Activated T-cell treated with anti-CD3 and anti-CD28 coated beads, Interleukin-2, amount 50 U/mL, for 48 hours (primary cell): ENCODE results near the gene AURKA.
A peak's percentile ranks its signal among the peaks of the same experiment; 100 is the strongest.
"Not testable (repeated sequence)": the region's sequence is repeated elsewhere in the genome, so short reads cannot be mapped to it uniquely, and the experiment has no call there.

Source experiments
- DNase-seq, 2 experiments: peaks; one replicate each; pipeline ENCODE4 v3.0.0-alpha.2; 2020

Gene AURKA

DNA sequence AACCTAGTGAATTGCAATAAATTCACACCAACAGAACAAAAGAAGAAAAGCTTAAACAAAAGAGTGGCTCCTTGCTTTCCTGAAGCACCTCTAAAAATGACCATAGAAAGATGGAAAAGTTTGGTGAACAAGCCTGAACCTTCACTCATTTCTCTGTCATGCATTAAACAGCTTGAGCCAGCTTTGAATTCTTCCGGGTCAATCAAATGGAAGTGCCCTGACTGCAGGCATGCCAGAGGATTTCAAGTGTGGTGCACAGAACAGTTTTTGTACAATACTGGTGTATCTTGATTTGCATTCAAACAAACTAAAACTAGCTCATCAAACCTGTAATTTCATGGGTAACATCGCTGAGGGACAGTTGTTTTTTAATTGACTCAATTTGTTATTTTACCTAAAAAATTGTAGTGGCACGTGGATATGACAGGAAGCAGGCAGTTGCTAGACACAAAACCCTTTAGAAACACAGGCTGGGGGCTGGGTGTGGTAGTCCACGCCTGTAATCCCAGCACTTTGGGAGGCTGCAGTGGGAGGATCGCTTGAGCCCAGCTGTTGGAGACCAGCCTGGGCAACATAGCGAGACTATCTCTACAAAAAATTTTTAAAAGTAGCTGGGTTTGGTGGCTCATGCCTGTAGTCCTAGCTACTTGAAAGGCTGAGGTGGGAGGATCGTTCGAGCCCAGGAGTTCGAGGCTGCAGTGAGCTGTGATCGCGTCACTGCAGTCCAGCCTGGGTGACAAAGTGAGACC, 29.1 kb upstream of the AURKA start:
- no peak for DNase-seq

DNA sequence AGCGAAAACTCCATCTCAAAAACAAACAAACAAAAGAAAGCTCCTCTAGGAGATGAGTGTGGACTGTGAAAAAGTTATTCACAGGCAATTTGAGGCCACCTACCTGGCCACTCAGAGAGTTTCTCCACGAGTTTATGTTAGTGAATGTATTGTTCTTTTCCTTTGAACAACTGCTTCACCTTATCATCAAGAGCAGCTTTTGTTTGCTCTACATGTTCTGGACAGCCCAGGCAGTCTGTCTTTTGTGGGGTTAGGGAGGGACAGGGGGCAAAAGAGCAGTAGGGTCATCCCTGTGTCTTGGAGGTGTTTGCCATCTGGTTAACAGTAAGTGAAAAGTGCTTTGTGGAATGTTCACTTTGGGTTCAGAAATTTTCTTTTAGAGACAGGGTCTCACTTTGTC, 28.0 kb upstream of the AURKA start:
- no peak for DNase-seq

DNA sequence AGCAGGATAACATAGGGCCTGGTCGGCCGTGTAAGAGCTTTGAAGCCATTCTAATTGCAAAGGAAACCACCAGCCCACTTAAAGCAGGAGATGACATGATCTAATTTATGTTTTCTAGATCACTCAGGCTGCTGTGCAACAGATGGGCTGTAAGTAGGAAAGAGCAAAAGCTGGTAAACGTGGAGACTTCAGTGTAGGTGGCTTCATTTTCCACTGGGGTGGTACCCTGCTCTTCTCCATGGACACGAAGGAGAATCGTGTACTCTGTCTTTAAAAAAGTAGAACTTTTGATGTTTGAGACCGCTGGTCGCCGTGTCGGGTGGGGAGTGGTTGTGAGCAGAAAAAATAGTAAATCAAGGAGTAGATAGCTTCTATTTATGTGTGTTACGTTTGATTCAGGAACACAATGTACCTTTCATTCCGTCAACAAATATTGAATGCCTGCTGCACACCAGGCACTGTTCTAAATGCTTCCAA, 26.4 kb upstream of the AURKA start:
- DNase-seq: peak; percentile 44 to 49

DNA sequence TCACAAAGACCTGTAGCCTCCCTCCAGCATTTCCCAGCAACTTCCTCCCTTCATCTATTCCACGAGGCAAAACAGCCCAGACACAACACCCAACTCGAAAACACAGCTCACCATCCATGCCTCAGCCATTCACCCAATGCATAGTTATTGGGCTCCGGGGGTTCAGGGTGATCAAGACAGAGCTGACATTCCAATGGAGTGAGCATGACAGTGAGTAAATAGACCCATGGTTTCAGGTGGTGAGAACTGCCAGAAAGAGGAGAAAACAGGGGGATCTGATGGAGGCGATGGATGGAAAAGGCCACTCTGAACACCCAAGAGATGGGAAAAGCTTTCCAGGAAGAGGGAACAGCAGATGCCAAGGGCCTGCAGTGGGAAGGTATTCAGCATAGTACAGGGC, 25.9 kb upstream of the AURKA start:
- no peak for DNase-seq

DNA sequence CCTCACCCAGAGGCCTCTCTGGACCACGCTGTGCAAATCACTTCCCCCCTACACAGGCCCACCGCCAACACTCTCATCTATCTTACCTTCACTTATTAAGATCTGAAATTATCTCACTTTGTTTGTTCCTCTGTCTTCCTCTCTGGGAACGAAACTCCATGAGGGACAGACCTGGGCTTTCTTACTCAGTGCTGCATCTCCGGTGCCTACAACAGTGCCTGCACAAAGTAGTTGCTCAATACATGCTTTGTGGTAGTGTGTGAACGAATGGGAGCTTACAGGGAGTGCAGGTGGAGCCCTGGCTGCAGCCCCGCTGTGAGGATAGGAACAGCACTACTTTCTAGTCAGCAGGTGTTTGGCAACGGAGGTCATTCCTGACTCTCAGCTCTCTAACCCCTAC, 25.4 kb upstream of the AURKA start:
- DNase-seq: no peak

DNA sequence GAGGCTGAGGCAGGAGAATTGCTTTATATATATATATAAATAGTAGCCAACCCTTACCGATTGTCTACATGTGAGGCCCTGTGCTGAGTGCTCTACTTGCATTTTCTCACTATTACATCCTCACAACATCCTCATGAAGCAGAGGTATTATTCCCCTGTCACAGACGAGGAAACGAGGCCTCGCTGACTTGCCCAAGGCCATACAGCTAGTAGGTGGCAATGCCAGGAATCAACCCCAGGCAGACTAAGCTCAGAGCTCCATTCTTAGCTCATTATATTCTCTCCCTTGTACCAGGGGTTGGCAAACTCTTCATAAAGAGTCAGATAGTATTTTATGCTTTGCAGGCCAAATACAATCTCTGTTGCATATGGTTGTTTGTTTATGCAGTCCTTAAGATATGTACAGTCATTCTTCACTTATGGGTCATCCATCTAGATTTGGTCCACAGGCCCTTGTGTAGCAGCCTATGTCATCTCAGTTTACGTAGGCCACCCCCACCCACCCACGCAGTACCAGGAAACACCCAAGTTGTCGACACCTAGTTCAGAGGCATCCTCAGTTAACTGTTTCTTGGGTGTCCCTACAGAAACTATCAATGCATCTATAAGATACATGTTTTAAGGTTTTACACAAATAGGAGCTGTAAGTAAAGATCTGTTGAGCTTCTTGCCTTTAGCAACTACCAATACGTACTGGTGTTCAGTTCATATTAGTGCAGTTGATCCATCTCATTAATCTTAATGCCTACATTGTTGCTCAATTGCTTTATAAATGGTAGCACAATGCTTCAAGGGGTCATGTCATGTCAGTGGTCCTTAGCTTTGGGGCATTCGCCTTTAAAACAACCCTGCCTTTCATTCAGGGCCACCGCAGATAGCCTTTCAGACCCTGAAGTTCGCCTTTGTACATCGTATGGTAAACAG, 23.1 kb upstream of the AURKA start:
- peak; percentile 72 to 75 for DNase-seq

DNA sequence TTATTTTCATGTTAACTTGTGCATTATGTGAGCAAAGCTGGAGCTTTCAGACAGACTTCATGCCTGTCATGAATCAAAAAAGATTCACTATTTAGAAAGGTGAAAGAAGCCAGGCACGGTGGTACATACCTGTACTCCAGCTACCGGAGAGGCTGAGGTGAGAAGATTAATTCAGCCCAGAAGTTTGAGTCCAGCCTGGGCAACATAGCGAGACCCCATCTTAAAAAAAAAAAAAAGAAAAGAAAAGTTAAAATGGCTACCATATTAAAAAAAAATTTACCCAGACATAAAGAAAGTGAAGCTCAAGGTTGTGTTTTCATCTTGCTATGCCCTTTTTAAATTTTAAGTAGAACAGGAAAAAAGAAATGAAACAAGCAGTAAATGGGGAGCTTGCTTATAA, 20.9 kb upstream of the AURKA start:
- DNase-seq: no peak

DNA sequence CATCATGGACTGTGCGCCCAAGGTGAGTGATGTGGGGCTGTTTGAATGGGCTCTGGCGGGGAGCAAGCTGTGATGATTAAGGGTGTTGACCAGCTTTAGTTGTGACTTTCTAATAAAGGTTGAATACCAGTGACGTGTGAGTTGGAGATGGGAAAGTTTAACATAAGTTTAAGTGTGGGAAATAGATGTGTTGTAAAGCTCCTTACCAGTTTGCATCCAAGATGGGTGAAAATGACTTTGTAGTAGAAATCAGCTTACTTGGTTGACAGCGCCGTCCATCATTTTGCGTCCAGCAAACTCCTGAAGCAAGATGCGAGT, 20.4 kb upstream of the AURKA start:
- no peak for DNase-seq

DNA sequence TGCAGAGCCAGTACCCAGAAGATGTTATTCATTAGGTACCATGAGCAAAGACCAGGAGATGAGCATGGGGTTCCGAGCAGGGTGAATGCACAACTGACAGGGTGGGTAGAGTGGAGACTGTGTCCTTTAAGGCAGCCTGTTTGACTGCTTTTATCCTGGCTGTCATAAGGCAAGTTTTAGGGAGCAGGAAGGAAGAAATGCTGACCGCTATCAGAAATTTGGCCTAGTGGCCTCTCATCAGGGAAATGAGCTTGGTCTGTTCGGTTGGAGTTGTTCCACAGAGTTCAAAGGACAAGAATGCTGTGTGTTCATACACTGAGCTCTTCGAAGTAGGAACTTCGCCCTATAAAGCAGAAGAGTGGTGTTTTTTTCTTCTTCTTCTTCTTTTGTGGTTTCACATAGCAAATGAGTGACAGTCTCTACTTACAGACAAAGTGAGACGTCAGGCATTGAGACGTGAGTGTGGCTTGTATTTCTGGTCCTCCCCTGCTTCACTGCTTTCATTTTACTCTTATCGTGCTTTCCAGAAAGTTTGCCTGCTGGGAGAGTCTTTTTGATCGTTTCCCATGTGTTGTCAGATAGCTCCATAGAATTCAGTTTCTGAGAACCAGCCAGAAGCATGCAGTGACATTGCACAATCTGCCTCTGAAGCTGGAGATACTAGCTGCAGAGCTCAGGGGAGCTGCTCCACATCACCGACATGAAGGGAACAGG, 19.9 kb upstream of the AURKA start, which contains the start of gene CASS4:
TSS of gene CASS4 (plus strand) at position 502 of the 714 bp plus-strand sequence. CDS start at position 701, 199 bp downstream.
- peak; percentile 47 to 56 for DNase-seq

DNA sequence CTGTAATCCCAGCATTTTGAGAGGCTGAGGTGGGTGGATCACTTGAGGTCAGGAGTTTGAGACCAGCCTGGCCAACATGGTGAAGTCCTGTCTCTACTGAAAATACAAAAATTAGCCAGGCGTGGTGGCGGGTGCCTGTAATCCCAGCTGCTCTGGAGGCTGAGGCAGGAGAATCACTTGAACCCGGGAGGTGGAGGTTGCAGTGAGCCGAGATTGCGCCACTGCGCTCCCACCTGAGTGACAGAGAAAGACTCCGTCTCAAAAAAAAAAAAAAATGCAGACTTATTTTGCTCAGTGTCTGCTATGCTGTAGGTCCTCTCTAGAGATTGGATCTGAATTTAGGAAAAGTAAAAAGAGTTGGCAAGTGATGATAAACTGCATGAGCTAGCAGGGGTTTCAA, 19.3 kb upstream of the AURKA start:
- DNase-seq: not testable (repeated sequence)

DNA sequence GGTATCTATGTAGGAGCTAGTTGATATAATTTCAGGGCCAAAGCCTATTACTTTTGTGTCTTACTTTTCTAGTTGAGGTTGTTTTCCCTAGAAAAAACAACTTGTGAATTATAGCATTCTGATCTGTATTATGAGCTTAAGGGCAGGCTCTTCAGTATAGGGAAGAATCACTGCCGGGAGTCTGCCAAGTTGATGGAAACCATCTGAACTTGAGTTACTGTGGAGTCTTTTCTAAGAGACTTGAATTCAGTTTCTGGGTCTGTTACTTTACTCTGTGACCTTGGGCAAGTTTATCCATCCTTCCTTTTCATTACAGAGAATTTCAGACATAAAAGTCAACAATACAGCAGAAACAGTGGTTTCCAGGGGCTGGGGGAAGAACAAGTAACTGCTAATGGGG, 17.9 kb upstream of the AURKA start:
- no peak for DNase-seq

DNA sequence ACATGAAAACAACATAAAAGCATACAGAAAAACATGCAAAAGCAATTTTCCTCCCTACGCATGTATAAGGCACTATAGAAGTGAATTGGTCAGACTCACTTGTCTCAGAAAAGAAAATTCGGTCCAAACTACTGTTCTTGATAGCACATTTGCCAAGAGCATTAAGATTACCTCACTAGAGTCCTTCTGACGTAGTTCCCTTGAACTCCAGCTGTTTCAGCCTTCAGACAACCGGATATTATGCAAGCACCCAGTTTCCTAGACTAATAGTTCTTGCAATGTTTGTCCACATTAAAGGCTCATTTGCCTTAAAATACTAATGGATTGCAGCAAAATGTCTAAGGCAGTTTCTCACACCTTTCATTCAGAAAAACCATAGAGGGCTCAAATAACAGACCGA, 17.5 kb upstream of the AURKA start:
- DNase-seq: no peak

DNA sequence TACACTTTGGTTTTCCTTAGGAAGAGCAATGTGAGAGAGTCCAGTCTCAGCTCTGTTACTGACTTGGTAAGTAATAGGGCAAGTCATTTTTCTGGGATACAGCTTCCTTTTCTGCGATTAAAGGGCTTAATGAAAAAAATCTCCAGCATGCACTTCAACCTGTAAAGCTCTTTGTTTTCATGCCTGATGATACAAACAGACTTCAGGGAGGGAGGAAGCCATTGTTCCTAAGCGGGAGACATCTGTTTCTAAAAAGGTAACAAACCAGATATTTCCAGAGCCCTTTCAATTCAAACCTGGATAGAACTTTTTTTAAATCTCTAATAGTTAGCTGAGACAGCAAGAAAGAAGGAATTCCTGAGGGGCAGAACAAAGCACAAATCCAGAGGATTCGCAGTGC, 14.9 kb upstream of the AURKA start:
- no peak for DNase-seq

DNA sequence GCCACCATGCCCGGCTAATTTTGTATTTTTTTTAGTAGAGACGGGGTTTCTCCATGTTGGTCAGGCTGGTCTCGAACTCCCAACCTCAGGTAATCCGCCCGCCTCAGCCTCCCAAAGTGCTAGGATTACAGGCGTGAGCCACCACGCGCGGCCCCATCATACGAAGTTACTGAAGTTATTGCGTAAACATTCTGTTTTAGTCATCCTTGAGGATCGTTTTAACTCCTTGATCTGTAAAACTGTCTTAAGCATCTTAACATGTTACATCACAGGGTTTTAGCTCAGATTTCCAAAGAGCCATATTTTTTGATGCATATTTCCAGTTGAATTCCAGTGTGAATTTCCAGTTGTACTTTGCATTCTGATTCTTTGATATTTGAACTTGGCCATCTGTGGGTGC, 13.3 kb upstream of the AURKA start:
- not testable (repeated sequence) for DNase-seq

DNA sequence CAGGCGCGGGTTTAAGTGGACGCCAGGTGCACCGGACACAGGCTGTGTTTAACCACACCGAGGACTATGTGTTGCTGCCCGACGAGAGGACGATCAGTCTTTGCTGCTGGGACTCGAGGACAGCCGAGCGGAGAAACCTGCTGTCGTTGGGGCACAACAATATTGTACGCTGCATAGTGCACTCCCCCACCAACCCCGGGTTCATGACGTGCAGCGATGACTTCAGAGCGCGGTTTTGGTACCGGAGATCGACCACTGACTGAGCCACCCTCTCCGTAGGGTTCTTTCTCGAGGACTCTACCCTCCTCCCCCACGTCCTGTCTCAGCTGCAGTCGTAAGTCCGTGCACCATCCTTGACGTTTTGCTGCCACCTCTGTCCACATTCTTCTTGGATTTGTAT, 11.4 kb upstream of the AURKA start:
- DNase-seq: no peak

DNA sequence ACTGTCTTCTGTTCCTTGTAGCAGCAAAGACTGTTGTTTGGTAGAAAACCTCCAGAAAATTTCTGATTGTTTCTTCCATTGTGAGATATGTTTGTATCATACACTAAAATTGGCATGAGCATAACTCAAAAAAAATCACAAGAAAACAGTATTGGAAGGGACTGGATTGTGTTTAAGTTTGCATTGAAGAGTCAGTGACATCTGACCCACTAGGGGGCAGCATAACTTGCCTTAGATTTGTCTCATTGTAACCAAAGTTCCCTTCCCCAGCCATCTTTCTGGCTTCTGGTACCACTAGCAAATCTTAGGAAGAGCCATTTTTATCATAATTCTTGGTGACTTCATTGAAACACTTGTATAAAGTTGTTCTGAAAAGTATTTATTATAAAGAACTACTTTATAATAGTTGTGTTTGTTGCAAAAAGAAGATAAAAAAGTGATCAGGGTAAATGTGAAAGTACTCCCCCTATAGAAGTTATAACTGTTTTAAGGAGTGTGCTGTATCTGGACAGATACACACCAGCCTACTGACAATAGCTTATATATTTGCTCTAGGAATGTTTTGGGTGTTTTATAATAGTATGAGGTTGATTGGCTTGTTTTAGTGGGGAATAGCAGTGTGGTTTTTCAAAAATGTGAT, 8.1 kb upstream of the AURKA start:
- DNase-seq: peak; percentile 53 to 60

DNA sequence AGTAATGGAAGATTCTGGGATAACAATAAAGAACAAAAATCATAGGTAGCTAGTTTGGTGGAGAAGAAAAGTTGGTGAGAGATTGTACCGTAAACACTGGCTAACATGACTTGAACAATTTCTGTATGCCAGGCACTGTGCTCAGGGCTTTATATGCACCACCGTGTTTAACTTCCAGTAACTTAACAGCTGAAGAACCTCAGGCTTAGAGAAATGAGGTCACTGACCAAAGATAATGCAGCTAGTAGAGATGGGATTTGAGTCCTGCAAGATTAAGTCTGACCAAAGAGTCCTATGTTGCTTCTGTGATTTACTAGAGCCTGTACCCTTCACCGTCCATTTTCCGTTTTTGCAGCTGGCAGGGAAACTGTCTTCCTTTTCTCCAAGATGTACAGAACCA, 3.2 kb upstream of the AURKA start:
- DNase-seq: no peak

DNA sequence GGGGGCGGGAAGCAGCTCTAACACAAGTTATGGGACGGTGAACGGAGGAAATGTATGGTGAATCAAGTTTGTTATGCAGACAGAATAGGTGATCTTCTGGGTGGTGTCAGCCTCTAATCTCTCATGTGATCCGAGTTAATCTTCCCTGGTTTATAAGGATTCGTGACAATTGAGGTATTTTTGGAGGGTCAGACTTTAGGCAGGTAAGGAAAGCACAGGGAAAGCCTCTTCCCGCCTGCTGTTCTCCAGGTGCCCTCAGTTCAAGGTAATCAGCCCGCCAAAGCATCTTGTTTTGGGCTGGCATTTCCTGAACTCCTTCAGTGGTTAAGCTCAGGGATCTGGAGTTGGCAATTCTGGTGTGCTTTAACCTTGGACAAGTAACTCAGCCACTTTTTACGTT, 1.6 kb upstream of the AURKA start:
- DNase-seq: no peak

DNA sequence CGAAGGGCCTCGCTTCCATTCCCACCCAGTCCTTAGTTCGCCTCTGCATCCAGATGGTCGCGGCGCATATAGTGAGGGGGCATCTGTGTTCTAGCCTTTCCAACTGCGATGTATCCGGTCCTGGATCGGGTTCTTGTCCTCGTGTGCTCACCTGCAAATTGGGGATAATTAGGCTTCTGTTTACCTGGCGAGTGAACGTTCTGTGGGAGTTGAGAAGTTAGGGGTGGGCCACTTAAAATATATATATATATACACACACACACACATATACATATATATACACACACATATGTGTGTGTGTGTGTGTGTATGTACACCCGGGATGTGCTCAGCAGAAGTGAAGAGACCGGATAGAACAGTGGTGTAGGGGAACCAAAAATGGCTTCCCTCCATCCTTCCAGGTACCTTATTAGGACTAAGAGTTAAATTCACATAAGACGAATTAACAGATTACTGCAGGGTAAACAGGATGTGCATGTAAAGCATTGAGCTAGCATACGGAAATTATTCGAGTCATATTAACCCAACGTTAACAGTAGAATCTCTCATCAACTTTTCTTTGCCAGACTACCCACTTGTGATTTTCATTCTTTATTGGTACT, 967 bp upstream of the AURKA start:
- DNase-seq: no peak

DNA sequence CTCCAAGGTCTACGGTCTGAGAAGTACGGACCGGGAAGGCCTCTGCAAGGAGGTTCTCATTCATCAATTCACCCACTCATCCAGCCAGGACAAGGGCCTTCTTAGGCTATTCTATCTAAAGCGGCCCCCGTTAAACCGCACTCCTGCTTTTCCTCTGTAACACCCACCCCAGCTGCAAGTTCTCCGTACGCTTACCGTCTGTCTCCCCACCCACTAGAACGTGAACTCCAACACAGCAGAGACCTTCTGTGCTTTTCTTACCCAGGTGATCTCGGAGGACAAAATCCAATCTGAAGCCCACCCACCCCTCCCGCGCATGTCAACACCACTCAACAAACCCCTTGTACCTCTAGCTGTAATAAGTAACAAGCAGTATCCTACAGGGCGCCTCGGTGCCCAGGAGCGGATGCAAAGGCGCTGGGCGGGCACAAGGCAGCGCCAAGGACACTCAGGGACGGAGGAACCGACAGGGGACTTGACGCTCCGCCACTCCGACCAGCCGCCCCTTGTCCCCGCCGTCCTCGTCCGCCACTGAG, 351 bp downstream of the AURKA start:
- DNase-seq: no peak

DNA sequence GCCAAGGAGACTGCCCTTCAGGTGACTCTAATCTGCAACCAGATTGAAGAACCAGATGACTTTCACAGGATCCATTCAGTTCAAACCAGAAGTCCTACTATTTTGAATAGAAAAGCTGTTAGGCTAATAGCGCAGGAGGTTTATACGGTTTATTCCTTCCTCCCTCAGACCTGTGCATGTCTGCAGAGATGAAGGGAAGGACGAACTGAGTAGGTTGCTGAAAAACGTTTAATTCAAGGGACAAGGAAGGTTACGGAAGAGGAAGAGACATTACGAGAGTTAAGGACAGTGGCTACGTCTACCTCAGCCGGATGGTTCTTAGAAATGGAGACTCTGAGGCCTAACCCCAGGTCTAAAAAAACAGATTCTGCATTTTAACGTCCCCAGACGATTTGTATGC, 978 bp downstream of the AURKA start:
- no peak for DNase-seq

DNA sequence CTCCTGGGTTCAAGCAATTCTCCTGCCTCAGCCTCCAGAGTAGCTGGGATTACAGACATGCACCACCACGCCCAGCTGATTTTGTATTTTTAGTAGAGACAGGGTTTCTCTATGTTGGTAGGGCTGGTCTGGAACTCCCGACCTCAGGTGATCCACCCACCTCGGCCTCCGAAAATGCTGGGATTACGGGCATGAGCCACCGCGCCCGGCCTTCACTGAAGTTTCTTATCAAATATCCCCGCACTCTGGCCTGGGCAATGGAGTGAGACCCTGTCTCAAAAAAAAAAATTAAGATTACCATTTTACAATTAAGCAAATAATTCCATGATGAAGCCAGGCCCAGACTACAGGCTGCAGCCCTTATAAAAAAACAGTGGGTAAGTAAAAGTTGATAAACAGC, 1.6 kb downstream of the AURKA start:
- not testable (repeated sequence) for DNase-seq
